IMR-90 (cell line): ENCODE data around the gene GPR39. TPM values are rescaled to one million over a fixed set of nuclear protein-coding genes. Genes with fewer than 3 reads are reported as not detected.

Experiments used
- ATAC-seq: fragments of 200-7000 bp; cut with Tn5 transposase; 2 replicates; pipeline ENCODE4 v1.9.1; 2020; ENCODE audit warnings: low read depth, mild to moderate bottlenecking, moderate library complexity
- BruUV-seq: library from RNA; stranded (reverse); fragments of 400-500 nt; replicated peaks from 2 replicates; lab custom pipeline; 2021; lab: Mats Ljungman, UMichigan
- CTCF ChIA-PET: fragments of 300-600 bp; formaldehyde crosslinking; extraction: SDS; loops from one replicate; lab custom pipeline; 2021; ENCODE audit warnings: antibody characterized with exemption; lab: Yijun Ruan, JAX
- POLR2A ChIA-PET: fragments of 300-600 bp; sonication (Branson Sonifier 250); formaldehyde crosslinking; loops from one replicate; lab custom pipeline; 2022; ENCODE audit warnings: antibody characterized with exemption; ENCODE audit not compliant: unreplicated experiment; lab: Charles Lee
- DNase-seq: peaks from one replicate; pipeline ENCODE4 v3.0.0; 2013
- H2AFZ ChIP-seq: replicated peaks from 2 replicates; pipeline ENCODE3; 2013; ENCODE audit warnings: low read length, mild to moderate bottlenecking; ENCODE audit not compliant: poor library complexity
- H2AK5ac ChIP-seq: 2 replicates; pipeline ENCODE4 v1.6.1; 2013; ENCODE audit warnings: low read depth, low read length, inconsistent platforms
- H2AK9ac ChIP-seq: replicated peaks from 2 replicates; pipeline ENCODE3; 2013; ENCODE audit warnings: mild to moderate bottlenecking, low read depth, low read length, moderate library complexity; ENCODE audit not compliant: poor library complexity
- H2BK120ac ChIP-seq: 2 replicates; pipeline ENCODE4 v1.6.1; 2013; ENCODE audit warnings: low read depth, low read length, inconsistent platforms
- H2BK15ac ChIP-seq: 3 replicates; pipeline ENCODE4 v1.6.1; 2013; ENCODE audit warnings: low read depth, low read length, inconsistent platforms
- H2BK20ac ChIP-seq: 2 replicates; pipeline ENCODE4 v1.6.1; 2013; ENCODE audit warnings: low read depth, mild to moderate bottlenecking, inconsistent platforms, low read length, moderate library complexity
- H2BK5ac ChIP-seq: 2 replicates; pipeline ENCODE4 v1.6.1; 2013; ENCODE audit warnings: mild to moderate bottlenecking, low read depth, low read length, inconsistent platforms; ENCODE audit not compliant: poor library complexity, severe bottlenecking
- H3K14ac ChIP-seq: replicated peaks from 2 replicates; pipeline ENCODE4 v1.6.1; 2013; ENCODE audit warnings: low read depth, low read length, inconsistent platforms
- H3K18ac ChIP-seq: 2 replicates; pipeline ENCODE4 v1.6.1; 2013; ENCODE audit warnings: low read depth, low read length, control low read depth
- H3K23ac ChIP-seq: 2 replicates; pipeline ENCODE4 v1.6.1; 2013; ENCODE audit warnings: low read depth, low read length, inconsistent platforms
- H3K27ac ChIP-seq: 2 replicates; pipeline ENCODE4 v1.5.1; 2013; ENCODE audit warnings: mild to moderate bottlenecking, control low read depth, low read length; ENCODE audit not compliant: insufficient read depth
- H3K27me3 ChIP-seq: 2 replicates; pipeline ENCODE4 v1.6.1; 2013; ENCODE audit warnings: low read length; ENCODE audit not compliant: control insufficient read depth, insufficient read depth
- H3K36me3 ChIP-seq: 2 replicates; pipeline ENCODE4 v1.6.1; 2013; ENCODE audit warnings: low read length, mixed read lengths; ENCODE audit not compliant: control insufficient read depth, insufficient read depth
- H3K4ac ChIP-seq: 2 replicates; pipeline ENCODE4 v1.6.1; 2013; ENCODE audit warnings: low read depth, low read length, inconsistent platforms
- H3K4me1 ChIP-seq: 2 replicates; pipeline ENCODE4 v1.6.1; 2013; ENCODE audit warnings: low read length, mixed read lengths; ENCODE audit not compliant: control insufficient read depth, insufficient read depth
- H3K4me2 ChIP-seq: 2 replicates; pipeline ENCODE4 v1.6.1; 2013; ENCODE audit warnings: low read depth, mild to moderate bottlenecking, control low read depth, low read length, moderate library complexity
- H3K4me3 ChIP-seq: 2 replicates; pipeline ENCODE4 v1.5.1; 2013; ENCODE audit warnings: low read depth, mild to moderate bottlenecking, control low read depth, low read length, moderate library complexity; ENCODE audit not compliant: insufficient read depth
- H3K56ac ChIP-seq: 2 replicates; pipeline ENCODE4 v1.6.1; 2013; ENCODE audit warnings: low read length, inconsistent platforms; ENCODE audit not compliant: insufficient read depth; ENCODE audit errors: extremely low read depth
- H3K79me1 ChIP-seq, 2 experiments: 2 replicates each; pipeline ENCODE4 v1.6.1; 2013; ENCODE audit warnings: low read length in 2 of 2, inconsistent platforms in 1 of 2, low read depth in 1 of 2
- H3K9ac ChIP-seq: 2 replicates; pipeline ENCODE4 v1.6.1; 2013; ENCODE audit warnings: low read depth, low read length, control low read depth
- H3K9me1 ChIP-seq: 2 replicates; pipeline ENCODE4 v1.6.1; 2013; ENCODE audit warnings: low read length, inconsistent platforms; ENCODE audit not compliant: insufficient read depth
- H3K9me3 ChIP-seq: 2 replicates; pipeline ENCODE4 v1.6.1; 2013; ENCODE audit warnings: low read length; ENCODE audit not compliant: control insufficient read depth, insufficient read depth
- H4K20me1 ChIP-seq: 2 replicates; pipeline ENCODE4 v1.6.1; 2013; ENCODE audit warnings: low read length, inconsistent platforms; ENCODE audit not compliant: insufficient read depth
- H4K5ac ChIP-seq: 2 replicates; pipeline ENCODE4 v1.6.1; 2013; ENCODE audit warnings: mild to moderate bottlenecking, low read depth, low read length, control low read depth
- H4K8ac ChIP-seq, 2 experiments: 2 replicates each; pipeline ENCODE4 v1.6.1; 2013; ENCODE audit warnings: low read depth in 2 of 2, low read length in 2 of 2, control low read depth in 1 of 2, inconsistent platforms in 1 of 2
- H4K91ac ChIP-seq: 2 replicates; pipeline ENCODE4 v1.6.1; 2013; ENCODE audit warnings: low read depth, low read length, inconsistent platforms; ENCODE audit not compliant: insufficient read depth
- BHLHE40 ChIP-seq: fragments of 150-350 bp; IDR thresholded peaks from 2 replicates; pipeline ENCODE4 v1.6.1; 2016; ENCODE audit warnings: mild to moderate bottlenecking, low read depth, low read length
- CEBPB ChIP-seq: IDR thresholded peaks from 2 replicates; pipeline ENCODE4 v1.6.1; 2012; ENCODE audit warnings: low read depth, low read length, improper control_type of control experiment
- CHD1 ChIP-seq: IDR thresholded peaks from 2 replicates; pipeline ENCODE4 v1.6.1; 2012; ENCODE audit warnings: low read depth, low read length, improper control_type of control experiment
- FOS ChIP-seq: fragments of 150-350 bp; IDR thresholded peaks from 2 replicates; pipeline ENCODE4 v1.6.1; 2016; ENCODE audit warnings: low read depth, low read length
- MAFK ChIP-seq: IDR thresholded peaks from 2 replicates; pipeline ENCODE4 v1.6.1; 2012; ENCODE audit warnings: low read depth, low read length, improper control_type of control experiment
- MAZ ChIP-seq: IDR thresholded peaks from 2 replicates; pipeline ENCODE4 v1.6.1; 2012; ENCODE audit warnings: low read depth, mild to moderate bottlenecking, low read length, improper control_type of control experiment, moderate library complexity, borderline replicate concordance
- MXI1 ChIP-seq: IDR thresholded peaks from 2 replicates; pipeline ENCODE4 v1.6.1; 2012; ENCODE audit warnings: low read depth, mild to moderate bottlenecking, low read length, moderate library complexity, borderline replicate concordance
- POLR2A ChIP-seq: IDR thresholded peaks from 2 replicates; pipeline ENCODE4 v1.6.1; 2012; ENCODE audit warnings: mild to moderate bottlenecking, low read depth, low read length
- RAD21 ChIP-seq: IDR thresholded peaks from 2 replicates; pipeline ENCODE4 v1.6.1; 2012; ENCODE audit warnings: low read length, improper control_type of control experiment
- RCOR1 ChIP-seq: IDR thresholded peaks from 2 replicates; pipeline ENCODE4 v1.6.1; 2012; ENCODE audit warnings: mild to moderate bottlenecking, low read length, improper control_type of control experiment; ENCODE audit not compliant: insufficient replicate concordance
- RFX5 ChIP-seq: IDR thresholded peaks from 2 replicates; pipeline ENCODE4 v1.8.0; 2012; ENCODE audit warnings: low read depth, mild to moderate bottlenecking, low read length, moderate library complexity
- SMC3 ChIP-seq: fragments of 150-350 bp; IDR thresholded peaks from 2 replicates; pipeline ENCODE4 v1.6.1; 2016; ENCODE audit warnings: low read depth, mild to moderate bottlenecking, antibody characterized with exemption, low read length, moderate library complexity
- whole genome bisulfite sequencing, 2 experiments: methylation state at CpG; one replicate each; pipeline versions ENCODE4 v1.1.5 to v1.1.7; 2013; ENCODE audit warnings: missing lambda C conversion rate in 2 of 2; ENCODE audit not compliant: insufficient read length in 1 of 2; ENCODE audit errors: extremely low coverage in 2 of 2; 5-methylcytosine and 5-hydroxymethylcytosine counted together
- dilution Hi-C: fragments of 300-500 bp; cut with HindIII; formaldehyde crosslinking; loops from one replicate; pipeline ENCODE4 v1.14.3; 2018; ENCODE audit warnings: low sequenced_read_pairs; ENCODE audit not compliant: unreplicated experiment
- in situ Hi-C: fragments of 300-500 bp; cut with MboI; formaldehyde crosslinking; loops from 3 replicates; pipeline ENCODE4 v1.14.3; 2019; ENCODE audit warnings: low sequenced_read_pairs, inconsistent platforms, mixed read lengths
- intact Hi-C: fragments of 100-400 bp; cut with micrococcal nuclease; formaldehyde crosslinking; loops from 2 replicates; pipeline ENCODE4 v1.10.0; 2022
- polyA plus RNA-seq, 3 experiments: library from polyadenylated mRNA; depleted of rRNA; stranded (reverse); fragments of >200 nt; gene quantifications; 2 replicates each; pipeline ENCODE4 v1.2.3, GENCODE V29; 2012; ENCODE audit warnings: low replicate concordance in 1 of 3
- total RNA-seq: library from RNA; depleted of rRNA; stranded (reverse); fragments of >200 nt; gene quantifications from 2 replicates; pipeline ENCODE4 v1.2.3, GENCODE V29; 2012
- TF ChIP-seq, protein P1 (sequence below): fragments of 150-350 bp; IDR thresholded peaks from 2 replicates; pipeline ENCODE4 v1.6.1; 2016; ENCODE audit warnings: low read depth, mild to moderate bottlenecking, low read length, moderate library complexity, borderline replicate concordance
- TF ChIP-seq, protein P2 (sequence below): conservative IDR thresholded peaks from 2 replicates; pipeline ENCODE4 v1.5.1; 2012; ENCODE audit warnings: mild to moderate bottlenecking, low read depth, low read length, improper control_type of control experiment

Gene GPR39
- total and polyA plus RNA-seq, 2 of the 4 experiments (the other 2 are of a cell fraction) = 4.4 to 9.0 TPM

DNA sequence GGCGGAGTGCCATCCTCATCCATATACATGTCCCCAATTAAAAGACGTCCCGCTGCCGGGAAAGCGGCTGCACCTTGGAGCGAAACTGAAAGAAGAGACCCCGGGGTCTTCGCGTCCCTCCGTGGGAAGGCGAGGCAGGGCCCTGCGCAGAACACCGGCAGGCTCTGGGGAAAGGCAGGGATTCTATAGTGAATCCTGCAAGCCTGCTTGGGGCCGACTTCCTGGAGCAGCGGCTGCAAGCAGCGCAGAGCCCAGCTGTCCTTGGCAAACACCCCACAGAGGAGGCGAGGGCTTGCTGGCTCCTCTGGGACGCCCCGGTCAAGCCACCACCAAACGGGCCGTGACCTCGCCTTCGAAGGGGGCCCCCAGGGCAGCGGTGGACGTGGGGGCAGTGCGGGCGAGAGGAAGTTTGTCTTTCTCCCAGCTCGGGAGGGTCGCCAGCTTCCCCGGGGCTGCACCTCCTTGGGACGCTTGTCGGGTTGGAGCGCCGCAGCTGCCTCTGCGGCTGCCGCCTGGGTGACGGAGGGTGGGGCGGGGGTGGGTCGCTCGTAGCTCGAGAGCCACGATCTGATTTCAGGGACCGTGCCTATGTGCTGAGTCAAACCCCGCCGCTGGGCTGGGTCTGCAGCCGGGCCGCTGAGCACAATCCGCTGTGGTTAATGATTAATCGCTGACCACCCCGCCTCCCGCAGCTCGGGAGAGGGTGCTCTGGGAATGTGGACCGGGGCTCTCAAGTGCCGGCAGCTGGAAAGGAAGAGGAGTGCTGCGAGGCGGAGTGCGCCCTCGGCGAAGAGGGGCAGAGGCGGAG lies 486 bp upstream of the GPR39 start:
- Histone ChIP-seq H3K36me3 (no peaks in the 10 kb centered on the region), H3K79me1 (peaks cover 0 to 6% of the 10 kb centered on the region in 2 experiments; a peak in 3 of 4 replicates), H2AK9ac (peak overlapping the region; percentile 92), H3K4me2 (peak overlapping the region; percentile 70), H3K27me3 (no peaks in the 10 kb centered on the region), H4K20me1 (no peaks in the 10 kb centered on the region), H2BK5ac (peak overlapping the region; percentile 94), H3K23ac (peak overlapping the region; percentile 86; the same call in 1 of the 2 replicates), H3K9me3 (no peaks in the 10 kb centered on the region), H3K27ac (peak overlapping the region; percentile 81), H4K91ac (peak overlapping the region; percentile 90), H3K4ac (peak overlapping the region; percentile 95), H2AK5ac (peak overlapping the region; percentile 94; the same call in 1 of the 2 replicates), H2BK20ac (peak overlapping the region; percentile 90), H3K4me3 (peak overlapping the region; percentile 59), H3K4me1 (peaks cover 10% of the 10 kb centered on the region), H3K18ac (peak overlapping the region; percentile 65; the same call in 1 of the 2 replicates), H2BK15ac (peak overlapping the region; percentile 61; the same call in 2 of the 3 replicates), H3K9ac (peak overlapping the region; percentile 49), H4K5ac (peak overlapping the region; percentile 33), H3K14ac (peak overlapping the region; percentile 81), H2BK120ac (peak overlapping the region; percentile 99), H3K9me1 (peaks cover 11% of the 10 kb centered on the region), H4K8ac (peak overlapping the region; percentile 77 to 94; a peak in 3 of 4 replicates), H3K56ac (peak overlapping the region; percentile 51; the same call in 1 of the 2 replicates), H2AFZ (peak overlapping the region; percentile 97)
- peak; percentile 91 for ATAC-seq
- ChIA-PET POLR2A (no interaction called here), CTCF (interaction anchor here (0.5 to 1.2 kb wide), 5 partner anchors 9 to 1145 kb away, joined by 3 to 5 read pairs (median 3); no protein-coding TSS in a partner anchor)
- intact Hi-C loops (loop anchor here (5.0 kb wide), 1 partner anchor 59 kb away; no protein-coding TSS in a partner anchor), dilution Hi-C loops (no loop called here), in situ Hi-C loops (no loop called here)
- peak; percentile 96 for DNase-seq
- 3% methylated on average over 8 of the region's 60 CpGs; no CpG with 5 or more reads in 1 of the 2 experiments for WGBS, 2 experiments
- BruUV-seq = no TSS peak
- TF ChIP-seq SMC3 (no peak), MAFK (no peak), RAD21 (peak; percentile 14; the same call in 1 of the 2 replicates), BHLHE40 (peak; percentile 86), MXI1 (0 out of 2 replicates have a peak, but pooled peaks have one; percentile 7), FOS (peak; percentile 60), RCOR1 (peak; percentile 15), RFX5 (no peak), CHD1 (0 out of 2 replicates have a peak, but pooled peaks have one; percentile 43), POLR2A (no peak), CEBPB (no peak), MAZ (peak; percentile 49; the same call in 1 of the 2 replicates)
- TF ChIP-seq, protein P1, sequence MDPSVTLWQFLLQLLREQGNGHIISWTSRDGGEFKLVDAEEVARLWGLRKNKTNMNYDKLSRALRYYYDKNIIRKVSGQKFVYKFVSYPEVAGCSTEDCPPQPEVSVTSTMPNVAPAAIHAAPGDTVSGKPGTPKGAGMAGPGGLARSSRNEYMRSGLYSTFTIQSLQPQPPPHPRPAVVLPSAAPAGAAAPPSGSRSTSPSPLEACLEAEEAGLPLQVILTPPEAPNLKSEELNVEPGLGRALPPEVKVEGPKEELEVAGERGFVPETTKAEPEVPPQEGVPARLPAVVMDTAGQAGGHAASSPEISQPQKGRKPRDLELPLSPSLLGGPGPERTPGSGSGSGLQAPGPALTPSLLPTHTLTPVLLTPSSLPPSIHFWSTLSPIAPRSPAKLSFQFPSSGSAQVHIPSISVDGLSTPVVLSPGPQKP = no peak
- TF ChIP-seq, protein P2, sequence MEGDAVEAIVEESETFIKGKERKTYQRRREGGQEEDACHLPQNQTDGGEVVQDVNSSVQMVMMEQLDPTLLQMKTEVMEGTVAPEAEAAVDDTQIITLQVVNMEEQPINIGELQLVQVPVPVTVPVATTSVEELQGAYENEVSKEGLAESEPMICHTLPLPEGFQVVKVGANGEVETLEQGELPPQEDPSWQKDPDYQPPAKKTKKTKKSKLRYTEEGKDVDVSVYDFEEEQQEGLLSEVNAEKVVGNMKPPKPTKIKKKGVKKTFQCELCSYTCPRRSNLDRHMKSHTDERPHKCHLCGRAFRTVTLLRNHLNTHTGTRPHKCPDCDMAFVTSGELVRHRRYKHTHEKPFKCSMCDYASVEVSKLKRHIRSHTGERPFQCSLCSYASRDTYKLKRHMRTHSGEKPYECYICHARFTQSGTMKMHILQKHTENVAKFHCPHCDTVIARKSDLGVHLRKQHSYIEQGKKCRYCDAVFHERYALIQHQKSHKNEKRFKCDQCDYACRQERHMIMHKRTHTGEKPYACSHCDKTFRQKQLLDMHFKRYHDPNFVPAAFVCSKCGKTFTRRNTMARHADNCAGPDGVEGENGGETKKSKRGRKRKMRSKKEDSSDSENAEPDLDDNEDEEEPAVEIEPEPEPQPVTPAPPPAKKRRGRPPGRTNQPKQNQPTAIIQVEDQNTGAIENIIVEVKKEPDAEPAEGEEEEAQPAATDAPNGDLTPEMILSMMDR = no peak
